ENCODE measurements around the gene FNDC1.
A peak's percentile ranks its signal among the peaks of the same experiment; 100 is the strongest.
"Not testable (repeated sequence)": the region's sequence is repeated elsewhere in the genome, so short reads cannot be mapped to it uniquely, and the experiment has no call there.

Gene FNDC1

DNA sequence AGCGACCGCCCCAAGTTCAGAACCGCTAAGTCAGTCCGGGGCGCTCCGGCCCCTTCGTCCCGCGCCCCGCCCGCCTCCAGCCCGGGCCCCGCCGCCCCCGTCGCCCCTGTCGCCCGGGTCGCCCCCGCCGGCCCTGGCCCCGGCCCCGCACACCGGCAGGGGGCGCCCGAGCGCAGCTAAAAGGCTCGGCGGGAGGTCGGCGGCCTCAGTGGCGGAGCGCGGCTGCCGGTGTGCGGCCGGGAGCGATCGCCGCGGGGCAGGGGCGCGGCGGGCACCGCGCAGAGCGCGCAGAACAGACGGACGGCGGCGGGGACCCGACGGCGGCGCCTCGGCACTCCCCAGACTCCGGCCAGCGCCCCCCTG is at the start of gene FNDC1:
Gene FNDC1, plus strand, starts transcription at position 208 of the 363 bp plus-strand sequence. CDS start 197 bp downstream, outside the sequence.
- Histone ChIP-seq H3K36me3 (ENCODE audit: control insufficient read depth, insufficient read depth, low read length) (no peaks in the 10 kb centered on the region), H3K27me3 (replicated peaks; ENCODE audit: control insufficient read depth, insufficient read depth, low read length) (peaks cover 2% of the 10 kb centered on the region), H3K4me3 (replicated peaks; ENCODE audit: low read depth, low read length) (peak within 1 kb of the TSS; percentile 20)
- TF ChIP-seq, protein P1, sequence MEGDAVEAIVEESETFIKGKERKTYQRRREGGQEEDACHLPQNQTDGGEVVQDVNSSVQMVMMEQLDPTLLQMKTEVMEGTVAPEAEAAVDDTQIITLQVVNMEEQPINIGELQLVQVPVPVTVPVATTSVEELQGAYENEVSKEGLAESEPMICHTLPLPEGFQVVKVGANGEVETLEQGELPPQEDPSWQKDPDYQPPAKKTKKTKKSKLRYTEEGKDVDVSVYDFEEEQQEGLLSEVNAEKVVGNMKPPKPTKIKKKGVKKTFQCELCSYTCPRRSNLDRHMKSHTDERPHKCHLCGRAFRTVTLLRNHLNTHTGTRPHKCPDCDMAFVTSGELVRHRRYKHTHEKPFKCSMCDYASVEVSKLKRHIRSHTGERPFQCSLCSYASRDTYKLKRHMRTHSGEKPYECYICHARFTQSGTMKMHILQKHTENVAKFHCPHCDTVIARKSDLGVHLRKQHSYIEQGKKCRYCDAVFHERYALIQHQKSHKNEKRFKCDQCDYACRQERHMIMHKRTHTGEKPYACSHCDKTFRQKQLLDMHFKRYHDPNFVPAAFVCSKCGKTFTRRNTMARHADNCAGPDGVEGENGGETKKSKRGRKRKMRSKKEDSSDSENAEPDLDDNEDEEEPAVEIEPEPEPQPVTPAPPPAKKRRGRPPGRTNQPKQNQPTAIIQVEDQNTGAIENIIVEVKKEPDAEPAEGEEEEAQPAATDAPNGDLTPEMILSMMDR (IDR thresholded peaks at IDR 0.05; ENCODE audit: insufficient read depth, low read length, poor library complexity, severe bottlenecking), result no peak
- peak; percentile 47 for DNase-seq (ENCODE audit: extremely low read depth, insufficient read length)

DNA sequence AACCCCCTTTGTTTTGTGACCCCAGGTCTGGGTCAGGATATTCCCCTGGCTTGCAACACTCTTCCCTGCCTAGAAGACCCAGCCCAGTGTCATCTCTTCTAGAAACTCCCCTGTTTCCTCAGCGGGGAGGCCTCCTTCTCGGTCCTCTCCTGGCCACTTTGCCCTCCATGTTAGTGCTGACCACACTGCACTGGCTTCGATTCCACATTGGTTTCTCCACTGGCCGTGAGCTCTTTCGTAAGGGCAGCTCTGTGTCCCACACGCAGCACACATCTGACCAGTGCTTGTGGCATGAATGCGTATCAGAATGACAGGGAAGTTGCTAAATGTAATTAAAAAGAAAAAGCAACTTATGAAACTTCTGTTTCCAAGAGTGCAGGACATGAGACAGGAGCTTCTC is 49.4 kb upstream of the FNDC1 start:
- TF ChIP-seq, protein P1 (IDR thresholded peaks at IDR 0.05; ENCODE audit: insufficient read depth, low read length, poor library complexity, severe bottlenecking), result no peak
- H3K27me3 ChIP-seq (replicated peaks; ENCODE audit: control insufficient read depth, insufficient read depth, low read length), result peaks cover 2% of the 10 kb centered on the region

DNA sequence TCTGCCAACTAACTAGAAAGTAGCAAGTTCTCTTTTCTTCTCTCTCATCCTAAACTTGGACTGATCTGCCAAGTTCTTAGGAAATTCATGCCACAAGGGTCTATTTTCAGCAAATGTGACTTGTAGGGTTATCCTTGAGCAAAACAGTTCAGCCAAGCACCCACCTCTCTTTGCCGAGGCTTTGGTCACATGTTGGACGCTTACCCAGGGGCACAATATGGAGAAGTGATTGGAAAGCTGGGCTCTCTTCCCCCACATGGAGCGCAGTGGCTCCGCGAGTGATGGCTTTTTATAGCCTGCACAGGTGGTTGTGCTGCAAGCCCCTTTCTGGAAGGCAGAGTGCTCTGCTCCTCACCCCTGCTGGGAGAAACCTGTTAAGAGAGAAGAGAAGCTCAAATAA is 47.7 kb upstream of the FNDC1 start:
- TF ChIP-seq, protein P1 (IDR thresholded peaks at IDR 0.05; ENCODE audit: insufficient read depth, low read length, poor library complexity, severe bottlenecking), result no peak
- no peak overlapping the region for H3K4me3 ChIP-seq (replicated peaks; ENCODE audit: low read depth, low read length)
- no peaks in the 10 kb centered on the region for H3K36me3 ChIP-seq (ENCODE audit: control insufficient read depth, insufficient read depth, low read length)
- H3K27me3 ChIP-seq (replicated peaks; ENCODE audit: control insufficient read depth, insufficient read depth, low read length), result peaks cover 2% of the 10 kb centered on the region
- DNase-seq (ENCODE audit: extremely low read depth, insufficient read length), result no peak

More for the DNA sequence above, 49.4 kb upstream of the FNDC1 start:
- no peak overlapping the region for H3K4me3 ChIP-seq (replicated peaks; ENCODE audit: low read depth, low read length)
- H3K36me3 ChIP-seq (ENCODE audit: control insufficient read depth, insufficient read depth, low read length), result no peaks in the 10 kb centered on the region
- no peak for DNase-seq (ENCODE audit: extremely low read depth, insufficient read length)

DNA sequence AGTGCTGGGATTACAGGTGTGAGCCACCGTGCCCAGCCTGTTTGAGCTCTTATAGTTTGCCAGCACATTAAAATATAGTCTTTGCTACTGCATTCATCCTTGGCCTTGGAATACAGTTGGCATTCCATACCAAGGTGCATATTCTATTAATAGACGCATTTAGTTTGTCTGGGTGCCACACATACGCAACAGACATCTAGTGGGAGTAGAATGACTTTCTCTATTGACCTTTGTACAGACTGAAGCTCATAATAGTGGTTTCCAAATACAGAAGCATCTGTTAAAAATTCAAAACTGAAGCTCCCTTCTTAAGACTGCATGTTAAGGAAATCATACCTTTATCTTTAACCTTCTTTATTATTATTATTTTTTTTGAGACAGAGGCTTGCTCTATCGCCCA is 46.7 kb upstream of the FNDC1 start:
- no peak overlapping the region for H3K4me3 ChIP-seq (replicated peaks; ENCODE audit: low read depth, low read length)
- no peaks in the 10 kb centered on the region for H3K36me3 ChIP-seq (ENCODE audit: control insufficient read depth, insufficient read depth, low read length)
- TF ChIP-seq, protein P1 (IDR thresholded peaks at IDR 0.05; ENCODE audit: insufficient read depth, low read length, poor library complexity, severe bottlenecking), result no peak
- no peak for DNase-seq (ENCODE audit: extremely low read depth, insufficient read length)
- H3K27me3 ChIP-seq (replicated peaks; ENCODE audit: control insufficient read depth, insufficient read depth, low read length), result peaks cover 2% of the 10 kb centered on the region

DNA sequence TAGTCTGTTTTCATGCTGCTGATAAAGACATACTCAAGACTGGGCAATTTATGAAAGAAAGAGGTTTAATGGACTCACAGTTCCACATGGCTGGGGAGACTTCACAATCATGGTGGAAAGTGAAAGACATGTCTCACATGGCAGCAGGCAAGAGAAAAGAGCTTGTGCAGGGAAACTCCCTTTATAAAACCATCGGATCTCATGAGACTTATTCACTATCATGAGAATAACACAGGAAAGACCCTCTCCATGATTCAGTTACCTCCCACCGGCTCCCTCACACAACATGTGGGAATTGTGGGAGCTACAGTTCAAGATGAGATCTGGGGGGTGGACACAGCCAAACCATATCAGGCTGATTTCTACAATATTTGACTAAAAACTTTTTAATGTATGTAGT is 45.4 kb upstream of the FNDC1 start:
- DNase-seq (ENCODE audit: extremely low read depth, insufficient read length), result not testable (repeated sequence)

DNA sequence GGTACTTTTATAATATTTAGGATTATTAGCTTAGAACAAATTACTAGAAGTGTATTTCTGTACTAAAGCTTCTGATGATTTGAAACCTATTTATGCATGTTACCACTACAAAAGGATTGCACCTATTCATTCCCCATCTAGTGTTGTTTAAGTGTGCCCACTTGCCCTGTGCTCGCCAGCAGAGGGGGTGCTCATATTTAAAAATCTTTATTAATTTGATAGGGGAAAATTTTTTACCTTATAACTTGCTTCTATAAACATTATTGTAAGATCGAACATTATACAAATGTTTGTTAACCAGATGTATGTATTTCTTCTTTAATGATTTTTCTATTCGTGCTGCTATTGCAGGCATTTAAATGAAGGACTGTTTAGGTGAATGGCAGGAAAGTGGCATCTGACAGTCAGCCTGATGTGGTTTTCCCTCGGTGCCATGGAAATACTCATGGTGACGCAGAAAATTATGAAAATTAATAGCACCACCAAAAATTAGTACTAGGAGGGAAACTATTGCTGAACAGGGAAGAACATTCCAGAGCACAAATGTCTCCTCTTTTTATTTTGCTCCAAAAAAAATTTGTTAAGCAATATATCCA is 44.1 kb upstream of the FNDC1 start:
- no peak overlapping the region for H3K4me3 ChIP-seq (replicated peaks; ENCODE audit: low read depth, low read length)
- H3K36me3 ChIP-seq (ENCODE audit: control insufficient read depth, insufficient read depth, low read length), result no peaks in the 10 kb centered on the region
- peaks cover 2% of the 10 kb centered on the region for H3K27me3 ChIP-seq (replicated peaks; ENCODE audit: control insufficient read depth, insufficient read depth, low read length)
- TF ChIP-seq, protein P1 (IDR thresholded peaks at IDR 0.05; ENCODE audit: insufficient read depth, low read length, poor library complexity, severe bottlenecking), result peak; percentile 41
- DNase-seq (ENCODE audit: extremely low read depth, insufficient read length), result no peak

More for the DNA sequence above, 45.4 kb upstream of the FNDC1 start:
- H3K36me3 ChIP-seq (ENCODE audit: control insufficient read depth, insufficient read depth, low read length); H3K4me3 ChIP-seq (replicated peaks; ENCODE audit: low read depth, low read length); H3K27me3 ChIP-seq (replicated peaks; ENCODE audit: control insufficient read depth, insufficient read depth, low read length): not testable (repeated sequence)
